Astrocyte of the spinal cord (primary cell): ENCODE data around the gene GRXCR2.

Experiments used
- DNase-seq: peaks from one replicate; pipeline ENCODE4 v3.0.0; 2011; ENCODE audit warnings: low read depth, low spot score
- H3K4me3 ChIP-seq: 2 replicates; pipeline ENCODE4 v1.5.1; 2011; ENCODE audit warnings: low read depth, mild to moderate bottlenecking, low read length, moderate library complexity
- in situ Hi-C: cut with HindIII; loops from 2 replicates; pipeline ENCODE4 v1.10.0; 2017; ENCODE audit warnings: low sequenced_read_pairs
- TF ChIP-seq, protein P1 (sequence below): IDR thresholded peaks from 2 replicates; pipeline ENCODE4 v1.5.1; 2012; ENCODE audit warnings: low read depth, mild to moderate bottlenecking, low read length, inconsistent platforms

GRXCR2 gene

DNA sequence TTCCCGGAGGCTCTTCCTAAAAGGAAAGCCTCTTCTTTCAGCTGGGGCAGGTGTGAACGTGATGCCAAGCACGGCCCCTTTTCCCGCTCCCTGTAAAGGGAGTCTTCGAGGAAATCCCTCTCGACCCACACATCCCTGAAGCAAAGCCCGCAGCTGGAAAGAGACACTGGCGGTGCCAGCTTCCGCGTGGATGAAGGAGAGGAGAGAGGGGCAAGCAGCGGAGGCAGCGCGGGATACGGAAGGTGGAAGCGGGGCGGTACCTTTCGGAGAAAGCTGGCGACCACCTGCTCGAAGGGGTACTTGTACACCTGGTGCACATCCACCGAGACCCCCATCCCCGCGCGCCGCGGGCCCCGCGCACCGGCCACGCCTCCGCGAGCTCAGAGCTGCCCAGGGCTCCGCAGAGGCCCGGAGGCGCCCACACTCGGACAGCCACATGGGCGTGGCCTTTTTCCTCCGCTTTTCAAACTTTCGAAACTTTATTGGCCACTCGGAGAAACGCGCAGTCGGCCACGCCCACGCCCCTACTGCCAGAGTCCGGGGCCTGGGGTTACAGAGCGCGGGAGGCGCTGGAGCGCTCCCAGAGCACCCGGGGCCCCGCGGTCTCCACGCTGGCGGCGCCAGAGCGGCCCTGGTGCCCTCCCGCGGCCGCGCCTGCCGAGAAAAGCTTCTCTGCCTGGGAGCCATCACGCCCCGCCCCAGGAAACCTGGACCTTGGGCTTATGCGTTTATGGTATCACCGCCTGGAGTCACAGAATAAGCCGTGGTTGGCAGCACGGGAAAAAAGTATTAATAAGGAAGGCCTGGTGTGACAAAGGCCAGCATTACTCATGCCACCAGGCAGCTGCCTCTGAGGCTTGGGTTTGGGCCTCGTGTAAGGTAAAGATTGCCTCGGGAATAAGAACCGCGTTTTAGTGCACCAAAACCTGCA is 37.6 kb downstream of the GRXCR2 start, which contains the start of gene PRELID2:
Gene PRELID2 (minus strand): TSS at position 426 of the 931 bp plus-strand sequence. CDS start 91 bp downstream, at position 335.
- TF ChIP-seq, protein P1, sequence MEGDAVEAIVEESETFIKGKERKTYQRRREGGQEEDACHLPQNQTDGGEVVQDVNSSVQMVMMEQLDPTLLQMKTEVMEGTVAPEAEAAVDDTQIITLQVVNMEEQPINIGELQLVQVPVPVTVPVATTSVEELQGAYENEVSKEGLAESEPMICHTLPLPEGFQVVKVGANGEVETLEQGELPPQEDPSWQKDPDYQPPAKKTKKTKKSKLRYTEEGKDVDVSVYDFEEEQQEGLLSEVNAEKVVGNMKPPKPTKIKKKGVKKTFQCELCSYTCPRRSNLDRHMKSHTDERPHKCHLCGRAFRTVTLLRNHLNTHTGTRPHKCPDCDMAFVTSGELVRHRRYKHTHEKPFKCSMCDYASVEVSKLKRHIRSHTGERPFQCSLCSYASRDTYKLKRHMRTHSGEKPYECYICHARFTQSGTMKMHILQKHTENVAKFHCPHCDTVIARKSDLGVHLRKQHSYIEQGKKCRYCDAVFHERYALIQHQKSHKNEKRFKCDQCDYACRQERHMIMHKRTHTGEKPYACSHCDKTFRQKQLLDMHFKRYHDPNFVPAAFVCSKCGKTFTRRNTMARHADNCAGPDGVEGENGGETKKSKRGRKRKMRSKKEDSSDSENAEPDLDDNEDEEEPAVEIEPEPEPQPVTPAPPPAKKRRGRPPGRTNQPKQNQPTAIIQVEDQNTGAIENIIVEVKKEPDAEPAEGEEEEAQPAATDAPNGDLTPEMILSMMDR: no peak
- DNase-seq: peak; percentile 87
- peak within 1 kb of the TSS; percentile 63 for H3K4me3 ChIP-seq
- in situ Hi-C loops: no loop called here

DNA sequence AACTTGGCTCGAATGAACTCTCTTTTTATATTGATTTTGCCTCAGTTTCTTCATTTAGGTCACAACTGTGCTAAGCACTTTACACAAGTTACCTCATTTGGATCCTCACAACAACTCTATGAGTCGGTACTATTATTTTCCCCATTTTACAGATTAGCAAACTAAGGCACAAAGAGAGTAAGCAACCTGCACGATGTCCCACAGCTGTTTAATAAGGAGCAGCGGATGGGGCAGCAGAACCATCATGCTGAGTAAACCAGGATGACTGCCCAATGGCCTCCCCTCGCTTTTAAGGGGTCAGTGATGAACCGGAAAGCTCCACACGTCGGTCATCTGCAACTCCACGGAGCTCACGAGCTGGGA is 38.3 kb downstream of the GRXCR2 start:
- peak overlapping the region; percentile 63 for H3K4me3 ChIP-seq
- no peak for DNase-seq
- TF ChIP-seq, protein P1: no peak
- in situ Hi-C loops: no loop called here

DNA sequence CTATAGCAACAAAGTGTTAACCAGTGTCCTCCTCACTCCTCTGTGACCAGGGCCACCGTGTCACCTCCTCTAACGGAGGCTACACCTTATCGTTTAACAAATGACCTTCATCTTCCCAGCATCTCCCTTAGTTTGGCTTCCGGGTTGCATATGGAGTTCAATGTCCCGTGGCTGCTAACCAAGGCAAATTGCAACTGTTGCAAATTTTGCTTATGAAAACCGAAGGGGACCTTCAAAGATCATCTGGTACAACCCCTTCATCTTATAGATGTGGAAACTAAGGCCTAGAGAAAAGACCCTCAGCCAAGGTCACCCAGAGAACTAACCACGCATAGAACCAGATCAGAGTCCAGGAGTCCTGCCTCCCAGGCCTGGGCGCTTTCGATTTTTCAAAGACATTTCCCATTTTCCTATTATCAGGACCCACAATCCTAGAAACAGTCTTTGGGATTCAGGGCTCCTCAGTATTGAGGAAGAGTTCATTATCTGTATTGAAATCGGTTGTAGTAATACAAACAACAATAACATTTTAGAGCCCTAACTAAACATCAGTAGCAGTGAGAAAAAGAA is 39.1 kb downstream of the GRXCR2 start:
- in situ Hi-C loops: no loop called here
- TF ChIP-seq, protein P1: no peak
- no peak overlapping the region for H3K4me3 ChIP-seq
- no peak for DNase-seq

DNA sequence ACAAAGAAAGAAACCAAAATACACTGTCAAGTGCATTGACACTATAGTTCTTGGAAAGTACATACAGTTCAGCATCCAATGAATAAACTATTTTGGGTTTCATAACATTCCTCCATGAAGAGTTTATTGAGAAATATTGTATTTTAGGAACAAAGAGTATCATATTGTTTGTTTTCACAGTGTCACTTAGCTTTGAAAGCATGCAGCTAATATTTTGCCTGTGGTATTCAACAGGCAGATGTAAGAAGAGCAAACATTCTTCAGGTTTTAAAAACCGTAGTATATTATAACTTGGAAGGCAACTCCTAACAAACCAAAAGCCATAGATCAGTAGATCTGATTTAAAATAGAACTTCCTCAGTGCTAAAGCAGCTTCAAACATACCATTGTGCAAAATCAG is 42.2 kb downstream of the GRXCR2 start:
- in situ Hi-C loops: no loop called here
- TF ChIP-seq, protein P1: no peak
- DNase-seq: peak; percentile 50
- no peak overlapping the region for H3K4me3 ChIP-seq

DNA sequence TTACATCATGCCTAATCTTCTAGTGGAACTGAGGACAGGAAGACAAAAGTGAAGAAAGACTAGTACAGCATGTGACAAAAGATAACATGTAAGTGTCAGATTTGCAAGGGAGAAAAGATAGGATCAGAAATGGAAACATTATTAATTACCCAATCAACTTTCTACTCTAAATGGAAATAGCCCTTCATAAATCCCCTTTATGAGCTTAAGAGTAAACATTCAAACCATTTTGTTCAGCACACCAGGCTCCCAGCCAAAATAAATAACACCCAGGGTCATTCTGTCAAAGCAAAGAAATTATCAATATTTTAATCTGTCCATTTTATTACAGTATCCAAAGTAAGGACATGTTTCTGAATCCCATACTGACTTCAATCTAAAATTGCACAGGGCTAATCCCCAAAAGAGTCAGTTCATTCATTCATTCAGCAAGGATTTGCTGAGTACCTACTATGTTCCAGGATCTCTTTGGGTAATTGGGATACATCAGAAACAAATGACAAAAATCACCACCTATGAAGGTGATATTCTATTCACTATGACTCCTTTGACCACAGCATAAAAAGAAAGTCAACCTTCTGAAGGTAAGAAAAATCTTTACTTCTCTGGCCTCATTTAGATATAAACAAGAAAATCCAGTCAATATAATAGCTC is 43.0 kb downstream of the GRXCR2 start:
- H3K4me3 ChIP-seq: no peak overlapping the region
- in situ Hi-C loops: no loop called here
- no peak for DNase-seq
- TF ChIP-seq, protein P1: no peak

DNA sequence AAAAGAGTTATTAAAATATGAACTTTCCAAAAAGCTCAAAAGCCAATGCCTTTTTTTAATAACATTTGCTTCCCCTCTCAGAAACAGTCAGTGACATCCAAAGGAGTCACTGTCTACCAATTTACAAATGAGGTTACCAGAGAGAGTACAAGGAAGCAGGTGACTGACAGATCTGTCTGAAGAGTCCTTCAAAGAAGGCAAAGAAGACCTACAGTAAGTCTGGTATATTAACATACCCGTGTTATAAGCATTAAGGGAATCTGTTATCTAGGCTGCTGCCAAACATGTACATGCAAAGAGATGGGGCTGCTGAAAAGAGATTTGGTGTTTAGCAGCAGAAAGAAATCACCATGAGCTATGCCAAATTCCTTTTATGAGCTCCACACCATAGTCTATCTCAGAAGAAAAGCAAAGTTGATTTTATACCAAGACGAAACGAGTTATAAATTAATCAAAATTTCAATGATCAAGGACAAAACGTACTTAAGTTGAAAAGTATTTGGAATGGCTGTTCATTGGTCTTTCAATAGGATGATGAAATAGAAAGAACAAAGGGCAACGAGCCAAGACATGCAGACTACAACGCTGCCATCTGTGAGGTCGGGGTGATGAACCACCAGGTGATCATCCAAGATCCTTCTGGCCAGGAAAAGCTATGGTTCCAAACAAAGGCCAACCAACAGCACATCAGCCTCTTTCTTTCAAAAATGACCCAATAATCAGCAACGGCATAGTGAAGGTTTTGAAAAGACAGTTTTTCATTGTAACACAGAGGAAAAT is 45.7 kb downstream of the GRXCR2 start:
- no peak for DNase-seq
- in situ Hi-C loops: no loop called here
- TF ChIP-seq, protein P1: no peak
- no peak overlapping the region for H3K4me3 ChIP-seq
